Hepatocyte (in vitro differentiated cells): Measurements from ENCODE around the gene SSPN. TPM values are rescaled to one million over a fixed set of nuclear protein-coding genes. Genes with fewer than 3 reads are reported as not detected.

ENCODE experiments used
- DNase-seq: peaks from one replicate; pipeline ENCODE4 v3.0.0-alpha.2; 2016; ENCODE audit warnings: low spot score
- H2AFZ ChIP-seq: fragments of 200-600 bp; sonication (generic); 2 replicates; pipeline ENCODE4 v1.6.0; 2016; ENCODE audit warnings: antibody characterized with exemption, mild to moderate bottlenecking
- H3K27ac ChIP-seq: fragments of 200-600 bp; sonication (generic); 2 replicates; pipeline ENCODE4 v1.5.1; 2016; ENCODE audit warnings: mild to moderate bottlenecking
- H3K27me3 ChIP-seq: fragments of 200-600 bp; sonication (generic); 2 replicates; pipeline ENCODE4 v1.6.1; 2016
- H3K36me3 ChIP-seq: fragments of 200-600 bp; sonication (generic); replicated peaks from 2 replicates; pipeline ENCODE4 v1.5.1; 2016; ENCODE audit warnings: low read depth; ENCODE audit not compliant: insufficient read depth
- H3K4me1 ChIP-seq: fragments of 200-600 bp; sonication (generic); 2 replicates; pipeline ENCODE4 v1.5.1; 2016; ENCODE audit warnings: mild to moderate bottlenecking, moderate library complexity; ENCODE audit not compliant: insufficient read depth
- H3K4me2 ChIP-seq: fragments of 200-600 bp; sonication (generic); 2 replicates; pipeline ENCODE4 v1.6.0; 2016
- H3K4me3 ChIP-seq: fragments of 200-600 bp; sonication (generic); 2 replicates; pipeline ENCODE4 v1.5.1; 2016; ENCODE audit warnings: mild to moderate bottlenecking
- H3K79me2 ChIP-seq: fragments of 200-600 bp; sonication (generic); 2 replicates; pipeline ENCODE4 v1.6.0; 2017; ENCODE audit warnings: mild to moderate bottlenecking
- H3K9me2 ChIP-seq: fragments of 200-600 bp; sonication (generic); replicated peaks from 2 replicates; pipeline ENCODE4 v1.6.0; 2017; ENCODE audit warnings: mild to moderate bottlenecking; ENCODE audit not compliant: insufficient read depth
- H3K9me3 ChIP-seq: fragments of 200-600 bp; sonication (generic); 2 replicates; pipeline ENCODE4 v1.5.1; 2016; ENCODE audit warnings: low read depth, mild to moderate bottlenecking
- H4K20me1 ChIP-seq: fragments of 200-600 bp; sonication (generic); 2 replicates; pipeline ENCODE4 v1.6.0; 2016; ENCODE audit warnings: mild to moderate bottlenecking; ENCODE audit not compliant: insufficient read depth, poor library complexity, severe bottlenecking
- CTCF ChIP-seq: fragments of 200-600 bp; sonication (generic); IDR thresholded peaks from 2 replicates; pipeline ENCODE4 v1.5.1; 2016; ENCODE audit warnings: antibody characterized with exemption, mild to moderate bottlenecking; ENCODE audit not compliant: poor library complexity
- EZH2 ChIP-seq: fragments of 200-600 bp; sonication (generic); IDR thresholded peaks from 2 replicates; pipeline ENCODE4 v1.6.1; 2016; ENCODE audit warnings: antibody characterized with exemption, mild to moderate bottlenecking, borderline replicate concordance
- EZH2phosphoT487 ChIP-seq: fragments of 200-600 bp; sonication (generic); IDR thresholded peaks from one replicate; pipeline ENCODE4 v1.6.1; 2018; ENCODE audit warnings: antibody characterized with exemption, mild to moderate bottlenecking, low read depth, moderate library complexity; ENCODE audit not compliant: unreplicated experiment, severe bottlenecking
- WGBS: methylation state at CpG from one replicate; pipeline ENCODE4 v1.1.6; 2016; ENCODE audit warnings: low lambda C conversion rate; ENCODE audit errors: missing lambda C conversion rate; 5-methylcytosine and 5-hydroxymethylcytosine counted together
- polyA plus RNA-seq: library from polyadenylated mRNA; unstranded; fragments of >200 nt; fragmentation: Nextera tagmentation; extraction: Ambion mirVana; gene quantifications from 2 replicates; pipeline ENCODE4 v1.2.1, GENCODE V29; 2016
- total RNA-seq: library from RNA; depleted of rRNA; stranded (reverse); fragments of >200 nt; gene quantifications from 2 replicates; pipeline ENCODE4 v1.2.3, GENCODE V29; 2014

Gene SSPN
- total and polyA plus RNA-seq, 2 experiments from 2014 or later, result 1.7 to 12.5 TPM

DNA sequence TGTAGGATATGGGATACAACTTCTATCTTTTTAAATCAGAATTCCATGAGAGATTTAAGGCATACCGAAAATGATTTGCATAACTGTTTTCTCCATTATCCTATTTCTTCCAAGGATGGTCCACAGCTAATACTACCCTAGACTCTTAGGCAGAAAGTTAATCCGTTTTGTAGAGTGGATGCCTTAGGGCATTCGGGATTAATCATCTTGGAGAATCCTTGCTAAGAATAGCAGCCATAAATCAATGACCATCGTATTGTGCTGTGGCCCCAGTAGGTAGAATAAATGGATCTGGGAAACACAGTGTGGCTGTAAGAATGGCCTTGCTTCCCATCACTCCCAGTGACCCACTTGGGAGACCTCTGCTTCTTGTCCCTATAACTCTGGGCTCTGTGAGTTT is 99.6 kb downstream of the SSPN start:
- 80% methylated on average over 4 of the region's 4 CpGs for WGBS
- Histone ChIP-seq H2AFZ (no peak overlapping the region), H3K4me3 (no peak overlapping the region), H3K79me2 (no peaks in the 10 kb centered on the region), H3K27ac (no peak overlapping the region), H3K9me3 (no peaks in the 10 kb centered on the region), H4K20me1 (no peaks in the 10 kb centered on the region), H3K9me2 (no peaks in the 10 kb centered on the region), H3K4me1 (no peaks in the 10 kb centered on the region), H3K36me3 (no peaks in the 10 kb centered on the region), H3K27me3 (no peaks in the 10 kb centered on the region), H3K4me2 (no peak overlapping the region)
- no peak for TF ChIP-seq EZH2
- TF ChIP-seq EZH2phosphoT487, result no peak
- TF ChIP-seq CTCF, result no peak
- no peak for DNase-seq

DNA sequence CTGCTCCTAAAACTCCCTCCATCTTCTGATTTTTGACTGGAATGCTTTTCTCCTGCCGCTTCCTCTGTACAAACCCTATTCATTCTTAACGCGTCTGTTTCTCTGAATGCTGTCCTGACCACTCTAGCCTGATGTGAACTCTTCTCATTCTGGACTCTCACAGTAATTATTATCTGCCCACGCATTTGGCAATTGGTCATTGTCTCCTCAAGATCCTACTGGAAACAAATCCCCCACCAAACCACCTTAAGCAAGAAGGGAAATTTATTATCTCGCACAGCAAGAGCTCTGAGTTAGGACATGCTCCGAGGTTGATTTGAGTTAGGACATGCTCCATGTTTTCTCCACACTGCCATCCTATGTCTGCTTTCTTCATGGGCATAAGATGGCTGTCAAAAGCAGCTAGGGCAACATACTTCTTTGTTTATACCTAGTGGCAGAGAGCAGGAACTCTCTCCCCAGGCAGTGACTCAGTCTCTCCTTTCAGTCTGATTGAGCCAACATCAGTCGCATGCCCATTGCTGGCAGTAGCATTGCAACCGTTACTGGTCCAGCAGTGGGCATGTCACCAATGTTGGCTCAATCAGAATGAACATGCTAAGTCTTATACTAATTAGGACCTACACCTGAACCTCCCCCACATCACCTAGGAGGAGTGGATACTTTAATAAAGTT is 102.2 kb downstream of the SSPN start:
- TF ChIP-seq EZH2, result no peak
- TF ChIP-seq CTCF, result no peak
- H3K4me3 ChIP-seq, result no peak overlapping the region
- WGBS, result 88% methylated on average over 8 of the region's 8 CpGs
- no peak overlapping the region for H2AFZ ChIP-seq
- H3K4me2 ChIP-seq, result no peak overlapping the region
- DNase-seq, result no peak
- no peaks in the 10 kb centered on the region for H3K4me1 ChIP-seq
- no peaks in the 10 kb centered on the region for H3K36me3 ChIP-seq
- H3K9me3 ChIP-seq, result no peaks in the 10 kb centered on the region
- no peaks in the 10 kb centered on the region for H3K79me2 ChIP-seq
- H3K9me2 ChIP-seq, result no peaks in the 10 kb centered on the region
- H3K27ac ChIP-seq, result no peak overlapping the region
- no peaks in the 10 kb centered on the region for H4K20me1 ChIP-seq
- no peaks in the 10 kb centered on the region for H3K27me3 ChIP-seq

DNA sequence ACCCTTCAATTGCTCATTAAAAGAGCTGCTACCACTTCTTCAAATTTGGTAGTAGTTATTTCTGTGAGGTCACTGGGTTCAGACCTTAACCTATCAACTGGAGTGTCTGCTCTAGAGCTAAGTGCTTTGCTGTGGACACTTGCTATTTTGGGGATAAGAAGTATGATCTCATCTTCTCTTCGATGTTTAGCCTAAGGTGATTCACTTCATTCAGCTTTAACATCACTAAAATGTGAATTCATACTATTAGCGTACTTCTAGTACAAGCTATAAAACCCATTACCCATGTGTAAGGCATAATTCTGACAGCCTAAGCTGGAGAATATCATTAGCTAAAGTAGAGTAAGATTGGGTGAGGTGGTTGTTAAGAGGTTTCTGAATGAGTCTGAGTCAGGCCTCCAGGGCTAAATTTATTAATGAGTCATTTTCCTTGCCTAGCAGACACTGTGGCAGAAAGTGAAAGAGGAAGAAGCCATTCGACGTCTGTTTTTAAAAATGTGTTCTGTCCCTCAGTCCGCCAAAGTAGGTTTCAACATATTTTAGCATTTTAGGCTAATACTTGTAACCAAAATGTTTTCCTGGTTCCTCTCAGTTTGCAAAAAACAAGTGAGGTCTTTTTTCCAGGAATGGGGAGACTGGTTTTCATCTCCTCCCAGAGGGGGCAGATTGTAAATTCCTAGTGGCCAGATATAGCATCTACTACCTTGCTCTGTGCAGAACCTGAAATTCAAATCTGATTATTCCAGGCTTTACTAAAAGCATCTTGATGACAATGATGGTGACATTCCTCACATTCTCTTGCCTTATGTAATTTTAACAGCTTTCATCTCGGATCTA is 103.6 kb downstream of the SSPN start:
- H3K4me1 ChIP-seq, result no peaks in the 10 kb centered on the region
- DNase-seq, result peak; percentile 41
- peak overlapping the region; percentile 33 for H2AFZ ChIP-seq
- H4K20me1 ChIP-seq, result no peaks in the 10 kb centered on the region
- no peak overlapping the region for H3K4me3 ChIP-seq
- no peaks in the 10 kb centered on the region for H3K36me3 ChIP-seq
- TF ChIP-seq EZH2 (no peak), CTCF (peak; percentile 13), EZH2phosphoT487 (no peak)
- no peaks in the 10 kb centered on the region for H3K27me3 ChIP-seq
- no peaks in the 10 kb centered on the region for H3K9me2 ChIP-seq
- no peaks in the 10 kb centered on the region for H3K79me2 ChIP-seq
- peak overlapping the region; percentile 55 for H3K4me2 ChIP-seq
- 39% methylated on average over 6 of the region's 6 CpGs for WGBS
- peak overlapping the region; percentile 66 for H3K27ac ChIP-seq
- H3K9me3 ChIP-seq, result no peaks in the 10 kb centered on the region
